MM.1S (cell line): ENCODE data around the gene TARBP1.

Experiments used
- CTCF ChIP-seq: fragments of 300-600 bp; sonication (generic); IDR thresholded peaks from 2 replicates; pipeline ENCODE4 v1.5.1; 2016; ENCODE audit warnings: antibody characterized with exemption, low read length, mixed read lengths
- EZH2phosphoT487 ChIP-seq: fragments of 300-600 bp; sonication (generic); IDR thresholded peaks from 2 replicates; pipeline ENCODE4 v1.6.1; 2018; ENCODE audit warnings: antibody characterized with exemption, low read length

GRCh38 chr1:234458352-234459017 lies 20.5 kb downstream of the TARBP1 start:
- TF ChIP-seq CTCF (no peak), EZH2phosphoT487 (no peak)
